Activated CD4-positive, alpha-beta T cell treated with anti-CD3 and anti-CD28 coated beads for 36 hours (primary cell): ENCODE results near the gene MECP2. TPM values are rescaled to one million over a fixed set of nuclear protein-coding genes. Genes with fewer than 3 reads are reported as not detected.

ENCODE experiments used
- ATAC-seq: fragments of 200-7000 bp; cut with Tn5 transposase; one replicate; pipeline ENCODE4 v1.10.0; 2021; ENCODE audit warnings: mild to moderate bottlenecking, moderate library complexity
- CTCF ChIA-PET: fragments of 350-600 bp; sonication (Branson Sonifier 250); formaldehyde crosslinking; loops from one replicate; lab custom pipeline; 2021; ENCODE audit warnings: antibody characterized with exemption; lab: Charles Lee
- POLR2A ChIA-PET: fragments of 350-600 bp; sonication (Branson Sonifier 250); formaldehyde crosslinking; loops from one replicate; lab custom pipeline; 2021; ENCODE audit warnings: antibody characterized with exemption, inconsistent platforms; lab: Charles Lee
- DNase-seq: peaks from one replicate; pipeline ENCODE4 v3.0.0-alpha.2; 2020
- H3K27ac Mint-ChIP-seq: one replicate; pipeline ENCODE4 v1.8.0; 2021; ENCODE audit warnings: mixed read lengths
- H3K27me3 Mint-ChIP-seq: one replicate; pipeline ENCODE4 v1.8.0; 2021; ENCODE audit warnings: mixed read lengths
- H3K36me3 Mint-ChIP-seq: one replicate; pipeline ENCODE4 v1.8.0; 2021; ENCODE audit warnings: low read depth, mixed read lengths
- H3K4me1 Mint-ChIP-seq: one replicate; pipeline ENCODE4 v1.8.0; 2021; ENCODE audit warnings: mixed read lengths
- H3K4me3 Mint-ChIP-seq: one replicate; pipeline ENCODE4 v1.8.0; 2021; ENCODE audit warnings: mild to moderate bottlenecking, moderate library complexity, mixed read lengths
- H3K9me3 Mint-ChIP-seq: one replicate; pipeline ENCODE4 v1.8.0; 2021; ENCODE audit warnings: low read depth, mixed read lengths
- intact Hi-C, 2 experiments: fragments of 100-400 bp; cut with DNase I in 1 of 2; cut with micrococcal nuclease in 1 of 2; formaldehyde crosslinking; loops; one replicate each; pipeline versions ENCODE4 v1.14.2 to v1.15.1; 2022 to 2024; cut with DNase I, micrococcal nuclease
- total RNA-seq, 2 experiments: library from RNA; stranded (reverse); gene quantifications; one replicate each; pipeline ENCODE4 v1.2.3, GENCODE V29; 2021

Gene MECP2
- total RNA-seq, 2 experiments from 2014 or later, result 50.7 to 60.0 TPM

- ChIA-PET POLR2A (no interaction called here), CTCF (no interaction called here)
- ATAC-seq, result no peak
Measured at GRCh38 chrX:154131955-154132354, 34.4 kb upstream of the MECP2 start.

DNA sequence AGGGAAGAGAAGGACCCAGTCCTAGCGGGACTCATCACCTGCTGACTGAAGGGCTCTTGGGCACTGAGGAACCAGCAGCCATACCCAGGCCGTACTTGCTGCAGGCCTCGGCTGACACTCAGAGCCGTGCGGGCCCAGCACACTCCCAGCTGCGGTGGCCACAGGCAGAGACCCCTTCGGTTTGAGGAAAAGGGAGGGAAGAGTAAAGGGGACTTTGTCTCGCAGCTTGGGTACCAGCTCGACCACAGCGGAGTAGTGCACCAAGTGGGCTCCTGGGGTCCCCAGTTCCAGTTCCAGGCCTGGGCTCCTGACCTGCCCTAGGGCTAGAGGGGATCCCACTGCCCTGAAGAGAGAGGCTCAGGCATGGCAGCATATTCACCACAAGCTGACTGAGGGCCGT is 28.6 kb upstream of the MECP2 start:
- H3K4me3 Mint-ChIP-seq, result no peak overlapping the region
- H3K4me1 Mint-ChIP-seq, result peaks cover 21% of the 10 kb centered on the region

More at GRCh38 chrX:154131955-154132354, 34.4 kb upstream of the MECP2 start:
- intact Hi-C loops, result no loop called here
- Mint-ChIP-seq H3K36me3 (no peaks in the 10 kb centered on the region), H3K4me1 (peaks cover 17% of the 10 kb centered on the region), H3K27ac (no peak overlapping the region), H3K9me3 (no peaks in the 10 kb centered on the region), H3K27me3 (no peaks in the 10 kb centered on the region), H3K4me3 (no peak overlapping the region)
- no peak for DNase-seq

DNA sequence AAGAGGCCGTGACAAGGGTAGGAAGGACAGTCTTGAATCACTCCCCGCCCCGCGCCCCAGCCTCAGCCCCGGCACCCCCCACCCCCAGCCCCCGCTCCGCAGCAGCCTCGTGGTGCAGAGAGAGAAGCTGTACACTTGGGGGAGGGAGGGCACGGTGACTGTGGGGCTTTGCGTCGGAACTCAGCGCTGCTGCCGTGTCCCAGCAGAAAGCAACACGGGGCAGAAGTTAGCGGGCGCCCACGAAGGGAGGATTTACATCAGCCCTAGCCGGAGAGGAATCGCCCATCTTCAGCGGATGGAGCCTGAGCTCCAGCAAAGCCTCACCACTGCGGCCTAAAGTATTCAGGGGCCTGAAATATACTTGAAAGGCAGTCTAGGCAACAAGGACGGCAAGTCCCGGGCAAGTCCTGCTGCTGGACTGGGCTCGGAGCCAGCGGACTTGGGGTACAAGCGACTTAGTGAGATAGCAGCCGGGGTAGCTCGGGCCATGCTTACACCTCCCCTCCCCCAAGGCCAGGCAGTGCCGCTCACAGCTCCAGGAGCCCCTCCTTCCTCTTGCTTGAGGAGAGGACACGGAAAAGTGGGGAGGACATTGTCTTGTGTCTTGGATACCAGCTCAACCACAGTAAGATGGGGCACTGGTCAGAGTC is 28.0 kb upstream of the MECP2 start:
- ATAC-seq (no peak), DNase-seq (peak; percentile 19)
- no peaks in the 10 kb centered on the region for H3K36me3 Mint-ChIP-seq
- no peaks in the 10 kb centered on the region for H3K9me3 Mint-ChIP-seq
- CTCF ChIA-PET, result no interaction called here
- intact Hi-C loops, result no loop called here
- no peak overlapping the region for H3K27ac Mint-ChIP-seq
- POLR2A ChIA-PET, result no interaction called here
- H3K4me1 Mint-ChIP-seq, result peaks cover 21% of the 10 kb centered on the region
- H3K27me3 Mint-ChIP-seq, result no peaks in the 10 kb centered on the region
- no peak overlapping the region for H3K4me3 Mint-ChIP-seq

More for the DNA sequence above, 28.6 kb upstream of the MECP2 start:
- CTCF ChIA-PET, result no interaction called here
- DNase-seq, result no peak
- POLR2A ChIA-PET, result no interaction called here
- H3K27ac Mint-ChIP-seq, result no peak overlapping the region
- ATAC-seq, result no peak
- no peaks in the 10 kb centered on the region for H3K9me3 Mint-ChIP-seq
- intact Hi-C loops, result no loop called here
- no peaks in the 10 kb centered on the region for H3K36me3 Mint-ChIP-seq
- H3K27me3 Mint-ChIP-seq, result no peaks in the 10 kb centered on the region

- no peaks in the 10 kb centered on the region for H3K9me3 Mint-ChIP-seq
- H3K27ac Mint-ChIP-seq, result peak overlapping the region; percentile 20
- no peak overlapping the region for H3K4me3 Mint-ChIP-seq
- ATAC-seq (peak; percentile 78), DNase-seq (peak; percentile 47)
- H3K36me3 Mint-ChIP-seq, result no peaks in the 10 kb centered on the region
- ChIA-PET CTCF (interaction anchor here (0.7 to 1.5 kb wide), 3 partner anchors 10 to 21 kb away, joined by 3 to 4 read pairs (median 3); no protein-coding TSS in a partner anchor), POLR2A (interaction anchor here (0.7 kb wide), 2 partner anchors 24 to 296 kb away, joined by 4 to 7 read pairs; no protein-coding TSS in a partner anchor)
- intact Hi-C loops, result no loop called here
- peaks cover 21% of the 10 kb centered on the region for H3K4me1 Mint-ChIP-seq
- H3K27me3 Mint-ChIP-seq, result no peaks in the 10 kb centered on the region
Measured at GRCh38 chrX:154123241-154124219, 26.0 kb upstream of the MECP2 start.

- no peaks in the 10 kb centered on the region for H3K36me3 Mint-ChIP-seq
- intact Hi-C loops, result no loop called here
- H3K9me3 Mint-ChIP-seq, result no peaks in the 10 kb centered on the region
- H3K27me3 Mint-ChIP-seq, result no peaks in the 10 kb centered on the region
- no peak overlapping the region for H3K4me3 Mint-ChIP-seq
- POLR2A ChIA-PET, result no interaction called here
- CTCF ChIA-PET, result no interaction called here
- DNase-seq (no peak), ATAC-seq (no peak)
- peaks cover 21% of the 10 kb centered on the region for H3K4me1 Mint-ChIP-seq
- H3K27ac Mint-ChIP-seq, result no peak overlapping the region
Measured at GRCh38 chrX:154121961-154122360, 24.4 kb upstream of the MECP2 start.

- ChIA-PET POLR2A (no interaction called here), CTCF (no interaction called here)
- no peak overlapping the region for H3K27ac Mint-ChIP-seq
- DNase-seq, result no peak
- H3K4me1 Mint-ChIP-seq, result peaks cover 21% of the 10 kb centered on the region
- no peaks in the 10 kb centered on the region for H3K9me3 Mint-ChIP-seq
- no peak overlapping the region for H3K4me3 Mint-ChIP-seq
- ATAC-seq, result no peak
- H3K27me3 Mint-ChIP-seq, result no peaks in the 10 kb centered on the region
- intact Hi-C loops, result no loop called here
- H3K36me3 Mint-ChIP-seq, result no peaks in the 10 kb centered on the region
Measured at GRCh38 chrX:154121207-154121606, 23.7 kb upstream of the MECP2 start.

- no peaks in the 10 kb centered on the region for H3K27me3 Mint-ChIP-seq
Measured at GRCh38 chrX:154120567-154120966, 23.1 kb upstream of the MECP2 start.

DNA sequence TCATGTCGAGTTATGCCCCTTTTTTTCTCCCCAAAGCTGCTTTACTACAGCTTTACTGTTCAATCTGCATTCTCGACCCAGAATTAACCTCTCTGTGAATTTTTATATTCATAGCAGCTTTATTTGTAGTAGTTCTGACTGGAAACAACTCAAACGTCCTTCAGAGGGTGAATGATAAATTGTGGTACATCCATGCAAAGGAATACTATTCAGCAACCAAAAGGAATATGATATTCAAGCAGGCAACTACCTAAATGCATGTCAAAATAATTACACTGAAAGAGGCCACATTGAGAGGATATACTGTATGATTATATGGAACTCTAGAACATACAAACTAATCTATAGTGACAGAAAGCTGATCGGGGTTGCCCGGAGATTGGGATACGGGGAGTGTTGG is 20.0 kb upstream of the MECP2 start:
- CTCF ChIA-PET, result no interaction called here
- H3K4me3 Mint-ChIP-seq, result no peak overlapping the region
- no peak overlapping the region for H3K27ac Mint-ChIP-seq

More at GRCh38 chrX:154120567-154120966, 23.1 kb upstream of the MECP2 start:
- Mint-ChIP-seq H3K27ac (no peak overlapping the region), H3K4me3 (no peak overlapping the region), H3K36me3 (no peaks in the 10 kb centered on the region), H3K4me1 (peaks cover 21% of the 10 kb centered on the region), H3K9me3 (no peaks in the 10 kb centered on the region)
- ATAC-seq (no peak), DNase-seq (no peak)
- ChIA-PET POLR2A (no interaction called here), CTCF (interaction anchor here (0.6 kb wide), 1 partner anchor 362 kb away, joined by 3 read pairs; no protein-coding TSS in a partner anchor)
- intact Hi-C loops, result no loop called here

GRCh38 chrX:154116426-154117211 is 19.1 kb upstream of the MECP2 start:
- H3K27me3 Mint-ChIP-seq, result no peaks in the 10 kb centered on the region

More for the DNA sequence above, 20.0 kb upstream of the MECP2 start:
- Mint-ChIP-seq H3K36me3 (no peaks in the 10 kb centered on the region), H3K27me3 (no peaks in the 10 kb centered on the region), H3K4me1 (peaks cover 2% of the 10 kb centered on the region), H3K9me3 (no peaks in the 10 kb centered on the region)
- ATAC-seq (no peak), DNase-seq (no peak)
- POLR2A ChIA-PET, result no interaction called here
- intact Hi-C loops, result no loop called here

DNA sequence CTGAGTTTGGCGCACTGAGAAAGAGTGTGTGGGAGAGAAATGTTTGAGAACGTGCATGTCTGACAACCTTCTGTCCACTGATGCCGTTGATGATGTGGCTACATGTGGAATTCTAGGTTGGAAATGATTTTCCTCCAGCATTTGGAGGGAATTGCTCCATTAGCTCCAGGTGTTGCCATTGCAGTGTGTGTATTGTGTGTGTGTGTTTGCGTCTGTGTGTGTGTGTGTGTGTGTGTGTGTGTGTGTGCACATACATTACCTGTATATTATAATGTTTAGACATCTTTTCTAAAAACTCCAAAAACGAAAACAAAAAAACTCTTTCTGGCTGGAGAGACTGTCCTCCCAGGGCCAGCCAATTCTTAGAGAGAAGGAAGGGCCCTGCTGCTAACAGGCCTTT is 18.2 kb upstream of the MECP2 start:
- H3K27me3 Mint-ChIP-seq, result no peaks in the 10 kb centered on the region
- H3K9me3 Mint-ChIP-seq, result no peaks in the 10 kb centered on the region
- ChIA-PET POLR2A (no interaction called here), CTCF (no interaction called here)
- peaks cover 5% of the 10 kb centered on the region for H3K4me1 Mint-ChIP-seq
- no peak overlapping the region for H3K4me3 Mint-ChIP-seq
- no peak overlapping the region for H3K27ac Mint-ChIP-seq
- no peaks in the 10 kb centered on the region for H3K36me3 Mint-ChIP-seq
- intact Hi-C loops, result no loop called here
- ATAC-seq (no peak), DNase-seq (no peak)

More at GRCh38 chrX:154116426-154117211, 19.1 kb upstream of the MECP2 start:
- intact Hi-C loops, result no loop called here
- ChIA-PET CTCF (no interaction called here), POLR2A (no interaction called here)
- no peaks in the 10 kb centered on the region for H3K9me3 Mint-ChIP-seq
- H3K4me1 Mint-ChIP-seq, result peaks cover 5% of the 10 kb centered on the region
- no peaks in the 10 kb centered on the region for H3K36me3 Mint-ChIP-seq
- H3K4me3 Mint-ChIP-seq, result no peak overlapping the region
- ATAC-seq, result no peak
- H3K27ac Mint-ChIP-seq, result no peak overlapping the region
- DNase-seq, result no peak

DNA sequence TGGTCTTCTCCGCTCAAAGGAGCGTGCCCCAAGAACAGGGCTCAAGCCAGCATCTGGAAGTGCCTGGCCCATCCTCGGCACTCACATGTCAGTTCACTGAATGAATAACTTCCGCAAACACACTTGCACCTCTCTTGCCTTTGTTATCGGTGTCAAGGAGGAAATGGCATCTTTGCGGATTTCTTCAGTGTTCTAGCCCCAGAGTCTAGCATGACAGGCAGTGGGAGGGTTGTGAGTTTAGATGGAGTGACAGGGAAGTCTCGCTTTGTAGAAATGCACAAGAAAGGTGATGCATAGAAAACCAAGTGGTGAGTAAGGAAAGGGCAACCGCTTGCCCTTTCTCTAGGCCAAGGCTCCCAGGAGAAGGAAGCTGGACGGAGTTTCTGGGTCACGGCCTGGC is 17.6 kb upstream of the MECP2 start:
- no peaks in the 10 kb centered on the region for H3K9me3 Mint-ChIP-seq

More for the DNA sequence above, 17.6 kb upstream of the MECP2 start:
- intact Hi-C loops, result no loop called here
- ChIA-PET POLR2A (no interaction called here), CTCF (no interaction called here)
- Mint-ChIP-seq H3K4me3 (no peak overlapping the region), H3K27ac (no peak overlapping the region), H3K4me1 (peaks cover 5% of the 10 kb centered on the region), H3K36me3 (no peaks in the 10 kb centered on the region), H3K27me3 (no peaks in the 10 kb centered on the region)
- ATAC-seq, result no peak
- DNase-seq, result no peak
